RWPE2 (cell line): Measurements from ENCODE around the gene RALGPS2.

ENCODE experiments used
- ATAC-seq: fragments of 200-7000 bp; cut with Tn5 transposase; 3 replicates; pipeline ENCODE4 v1.9.1; 2021; ENCODE audit warnings: low read depth
- DNase-seq: peaks from one replicate; pipeline ENCODE4 v3.0.0-alpha.2; 2020; ENCODE audit warnings: low spot score
- H3K27ac ChIP-seq: fragments of 450-650 bp; 2 replicates; pipeline ENCODE4 v1.5.1; 2017; ENCODE audit warnings: mild to moderate bottlenecking; ENCODE audit not compliant: poor library complexity, severe bottlenecking
- H3K27me3 ChIP-seq: fragments of 250-450 bp; sonication (Bioruptor Pico); 2 replicates; pipeline ENCODE4 v1.5.1; 2021; ENCODE audit warnings: mild to moderate bottlenecking, moderate library complexity; ENCODE audit not compliant: insufficient read depth, poor library complexity, severe bottlenecking
- H3K36me3 ChIP-seq: fragments of 250-450 bp; sonication (Bioruptor Pico); 2 replicates; pipeline ENCODE4 v1.5.1; 2020; ENCODE audit warnings: low read depth, mild to moderate bottlenecking, moderate library complexity
- H3K4me1 ChIP-seq: fragments of 250-450 bp; sonication (Bioruptor Pico); 2 replicates; pipeline ENCODE4 v1.5.1; 2021; ENCODE audit warnings: mild to moderate bottlenecking, moderate library complexity; ENCODE audit not compliant: insufficient read depth, poor library complexity, severe bottlenecking
- H3K4me3 ChIP-seq: fragments of 250-450 bp; sonication (Bioruptor Pico); 2 replicates; pipeline ENCODE4 v1.5.1; 2021; ENCODE audit warnings: mild to moderate bottlenecking, moderate library complexity; ENCODE audit not compliant: severe bottlenecking
- H3K9me3 ChIP-seq: fragments of 250-450 bp; sonication (Bioruptor Pico); 2 replicates; pipeline ENCODE4 v1.5.1; 2021; ENCODE audit warnings: mild to moderate bottlenecking, moderate library complexity; ENCODE audit not compliant: severe bottlenecking
- TF ChIP-seq, protein P1 (sequence below): fragments of 450-650 bp; IDR thresholded peaks from one replicate; pipeline ENCODE4 v1.5.1; 2017; ENCODE audit warnings: mild to moderate bottlenecking, moderate library complexity; ENCODE audit not compliant: poor library complexity, severe bottlenecking

Gene RALGPS2

DNA sequence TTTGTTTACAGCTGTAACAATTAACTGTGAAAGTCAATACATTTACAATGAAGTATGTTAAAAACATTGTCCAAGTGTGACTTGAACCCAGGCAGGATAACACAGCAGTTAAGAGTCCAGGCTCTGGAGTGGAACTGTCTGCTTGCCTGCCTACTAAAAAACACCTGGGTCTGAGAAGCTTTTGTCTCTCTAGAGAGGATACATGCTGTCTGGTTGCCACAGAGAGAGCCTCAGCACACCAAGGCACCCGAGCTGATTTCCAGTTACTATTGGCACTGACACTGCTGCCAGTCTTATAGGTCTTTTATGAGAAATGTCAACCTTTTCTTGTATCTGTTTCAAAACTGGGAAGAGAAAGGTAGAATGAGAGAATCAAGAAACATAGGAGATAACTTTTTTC is 20.2 kb upstream of the RALGPS2 start:
- Histone ChIP-seq H3K4me3 (no peak overlapping the region), H3K4me1 (no peaks in the 10 kb centered on the region), H3K9me3 (no peaks in the 10 kb centered on the region), H3K36me3 (no peaks in the 10 kb centered on the region), H3K27ac (no peak overlapping the region), H3K27me3 (no peaks in the 10 kb centered on the region)
- TF ChIP-seq, protein P1, sequence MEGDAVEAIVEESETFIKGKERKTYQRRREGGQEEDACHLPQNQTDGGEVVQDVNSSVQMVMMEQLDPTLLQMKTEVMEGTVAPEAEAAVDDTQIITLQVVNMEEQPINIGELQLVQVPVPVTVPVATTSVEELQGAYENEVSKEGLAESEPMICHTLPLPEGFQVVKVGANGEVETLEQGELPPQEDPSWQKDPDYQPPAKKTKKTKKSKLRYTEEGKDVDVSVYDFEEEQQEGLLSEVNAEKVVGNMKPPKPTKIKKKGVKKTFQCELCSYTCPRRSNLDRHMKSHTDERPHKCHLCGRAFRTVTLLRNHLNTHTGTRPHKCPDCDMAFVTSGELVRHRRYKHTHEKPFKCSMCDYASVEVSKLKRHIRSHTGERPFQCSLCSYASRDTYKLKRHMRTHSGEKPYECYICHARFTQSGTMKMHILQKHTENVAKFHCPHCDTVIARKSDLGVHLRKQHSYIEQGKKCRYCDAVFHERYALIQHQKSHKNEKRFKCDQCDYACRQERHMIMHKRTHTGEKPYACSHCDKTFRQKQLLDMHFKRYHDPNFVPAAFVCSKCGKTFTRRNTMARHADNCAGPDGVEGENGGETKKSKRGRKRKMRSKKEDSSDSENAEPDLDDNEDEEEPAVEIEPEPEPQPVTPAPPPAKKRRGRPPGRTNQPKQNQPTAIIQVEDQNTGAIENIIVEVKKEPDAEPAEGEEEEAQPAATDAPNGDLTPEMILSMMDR, result no peak
- DNase-seq (no peak), ATAC-seq (no peak)

DNA sequence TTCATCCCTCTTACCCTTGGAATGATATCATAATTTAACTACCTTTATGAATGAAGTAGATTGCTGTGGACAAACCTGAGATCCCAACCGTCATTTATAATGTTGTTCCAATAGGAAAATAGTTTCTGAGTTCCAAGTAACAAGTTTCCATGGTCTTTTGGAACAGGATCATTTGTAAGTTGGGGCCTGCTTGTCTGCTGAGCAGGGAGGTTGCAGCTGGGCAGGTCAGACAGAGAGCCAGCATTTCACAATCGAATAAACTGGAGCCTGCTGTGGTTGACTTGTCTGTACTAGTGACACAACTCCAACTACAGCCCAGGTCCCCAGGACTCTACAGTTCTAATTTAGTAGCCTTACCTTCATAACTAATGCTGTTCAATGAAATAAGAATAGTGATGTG is 18.6 kb upstream of the RALGPS2 start:
- no peaks in the 10 kb centered on the region for H3K36me3 ChIP-seq
- no peaks in the 10 kb centered on the region for H3K27me3 ChIP-seq
- H3K4me3 ChIP-seq, result no peak overlapping the region
- peak; percentile 33; the same call in 1 of the 3 replicates for ATAC-seq
- H3K4me1 ChIP-seq, result no peaks in the 10 kb centered on the region
- TF ChIP-seq, protein P1, result no peak
- no peak overlapping the region for H3K27ac ChIP-seq
- DNase-seq, result no peak
- no peaks in the 10 kb centered on the region for H3K9me3 ChIP-seq

DNA sequence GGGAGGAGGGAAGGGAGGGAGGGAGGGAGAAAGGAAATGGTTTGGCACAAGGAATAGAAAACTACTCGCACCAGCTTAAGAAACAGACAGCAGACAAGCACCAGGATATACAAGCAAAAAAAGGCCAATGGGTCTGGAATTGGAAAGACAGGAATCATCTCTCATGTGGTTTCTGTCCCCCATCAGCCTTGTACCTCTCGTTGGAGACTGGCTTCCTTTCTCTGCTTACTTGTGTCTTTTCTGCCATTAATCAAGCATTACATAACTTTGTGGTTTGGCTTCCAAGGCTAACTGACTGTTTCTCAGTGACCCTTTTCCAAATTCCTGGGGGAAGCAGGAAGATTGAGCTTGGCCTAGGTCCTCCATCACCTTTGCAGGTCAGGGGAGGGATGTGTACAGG is 11.8 kb upstream of the RALGPS2 start:
- DNase-seq (no peak), ATAC-seq (no peak)
- no peaks in the 10 kb centered on the region for H3K4me1 ChIP-seq
- no peaks in the 10 kb centered on the region for H3K27me3 ChIP-seq
- H3K4me3 ChIP-seq, result no peak overlapping the region
- H3K27ac ChIP-seq, result no peak overlapping the region
- H3K36me3 ChIP-seq, result no peaks in the 10 kb centered on the region
- TF ChIP-seq, protein P1, result no peak
- H3K9me3 ChIP-seq, result no peaks in the 10 kb centered on the region

DNA sequence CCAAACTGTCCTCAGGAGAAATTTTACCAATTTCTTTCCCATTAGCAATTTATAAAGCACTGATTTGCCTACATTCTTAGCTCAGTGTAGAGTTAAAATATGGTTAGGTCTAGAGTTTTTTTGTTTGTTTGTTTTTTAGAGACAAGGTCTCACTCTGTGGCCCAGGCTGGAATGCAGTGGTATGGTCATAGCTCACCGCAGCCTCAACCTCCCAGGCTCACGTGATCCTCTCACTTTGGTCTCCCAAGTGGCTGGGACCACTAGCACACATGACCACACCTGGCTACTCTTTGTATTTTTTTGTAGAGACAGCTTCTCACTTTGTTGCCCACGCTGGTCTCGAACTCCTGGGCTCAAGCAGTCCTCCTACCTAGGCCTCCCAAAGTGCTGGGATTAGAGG is 10.6 kb upstream of the RALGPS2 start:
- DNase-seq, result no peak
- TF ChIP-seq, protein P1, result no peak
- no peaks in the 10 kb centered on the region for H3K9me3 ChIP-seq
- no peaks in the 10 kb centered on the region for H3K27me3 ChIP-seq
- no peak overlapping the region for H3K4me3 ChIP-seq
- ATAC-seq, result no peak
- H3K36me3 ChIP-seq, result no peaks in the 10 kb centered on the region
- no peaks in the 10 kb centered on the region for H3K4me1 ChIP-seq
- H3K27ac ChIP-seq, result no peak overlapping the region

DNA sequence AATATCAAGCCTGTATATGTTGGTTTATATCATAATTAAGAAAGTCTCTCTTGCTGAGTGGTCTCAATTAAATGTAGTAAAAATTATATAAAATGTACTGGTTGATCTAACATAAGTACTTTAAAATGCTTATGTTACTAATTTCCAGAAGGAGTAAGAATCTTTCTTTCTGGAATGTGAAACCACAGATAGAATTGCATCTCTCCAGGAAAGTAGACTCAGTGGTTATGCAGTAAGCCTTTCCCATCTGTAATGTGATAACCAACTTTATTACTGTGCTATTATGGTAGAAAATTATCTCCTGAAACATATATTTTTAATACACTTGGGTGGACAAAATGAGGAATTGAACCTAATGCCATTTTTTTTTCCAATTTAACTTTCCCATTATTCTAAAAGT is 8.9 kb upstream of the RALGPS2 start:
- TF ChIP-seq, protein P1, result no peak
- DNase-seq (no peak), ATAC-seq (no peak)
- H3K9me3 ChIP-seq, result no peaks in the 10 kb centered on the region
- no peaks in the 10 kb centered on the region for H3K4me1 ChIP-seq
- no peaks in the 10 kb centered on the region for H3K27me3 ChIP-seq
- no peaks in the 10 kb centered on the region for H3K36me3 ChIP-seq
- H3K27ac ChIP-seq, result no peak overlapping the region
- no peak overlapping the region for H3K4me3 ChIP-seq
